ENCODE measurements around the gene LHX4. TPM values are rescaled to one million over a fixed set of nuclear protein-coding genes. Genes with fewer than 3 reads are reported as not detected.

Gene LHX4
- total and polyA plus RNA-seq, 10 of the 15 experiments (the other 5 are each of a cell fraction or from before 2014, with no cell fraction given) = 0.05 to 0.80 (median 0.32) TPM; not detected in 6

DNA sequence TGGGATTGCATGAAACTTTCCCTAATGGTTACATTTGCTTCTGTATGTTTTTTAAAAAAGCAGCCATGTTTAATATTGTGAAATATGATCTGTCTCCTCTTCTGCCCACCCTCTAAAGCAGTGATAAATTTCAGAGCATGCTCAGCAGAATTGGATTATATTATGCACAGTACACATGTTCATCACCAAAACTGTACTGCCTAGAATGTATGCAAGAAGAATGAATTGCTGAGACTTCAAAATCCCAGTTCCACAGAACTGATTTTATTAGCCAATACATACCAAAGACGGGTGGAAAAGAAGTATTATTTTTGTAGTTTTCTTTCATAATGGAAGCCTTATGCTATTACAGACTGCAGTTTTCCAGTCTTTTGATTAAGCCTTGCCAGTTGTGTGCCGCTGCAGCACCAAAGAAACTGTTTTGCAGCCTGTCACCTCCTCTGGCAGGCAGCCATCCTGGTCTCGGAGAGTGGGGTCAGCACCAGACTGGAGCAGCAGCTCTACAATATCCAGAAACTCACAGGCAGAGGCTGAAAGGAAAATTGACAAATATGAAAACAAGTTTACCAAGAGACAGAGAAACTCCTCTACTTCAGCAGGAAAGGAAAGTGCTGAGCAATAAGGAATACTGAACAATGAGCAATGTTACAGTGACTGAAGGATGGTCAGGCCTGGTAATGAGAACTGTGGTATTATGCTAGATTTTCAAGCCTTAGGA, 58.1 kb downstream of the LHX4 start (continued):
- TF ChIP-seq EZH2 (IDR thresholded peaks at IDR 0.05; ENCODE audit: borderline replicate concordance, control insufficient read depth, low read depth, low read length) = no peak
- no peak for TF ChIP-seq GABPA (IDR thresholded peaks at IDR 0.05; ENCODE audit: low read depth)
- TF ChIP-seq, protein P1, sequence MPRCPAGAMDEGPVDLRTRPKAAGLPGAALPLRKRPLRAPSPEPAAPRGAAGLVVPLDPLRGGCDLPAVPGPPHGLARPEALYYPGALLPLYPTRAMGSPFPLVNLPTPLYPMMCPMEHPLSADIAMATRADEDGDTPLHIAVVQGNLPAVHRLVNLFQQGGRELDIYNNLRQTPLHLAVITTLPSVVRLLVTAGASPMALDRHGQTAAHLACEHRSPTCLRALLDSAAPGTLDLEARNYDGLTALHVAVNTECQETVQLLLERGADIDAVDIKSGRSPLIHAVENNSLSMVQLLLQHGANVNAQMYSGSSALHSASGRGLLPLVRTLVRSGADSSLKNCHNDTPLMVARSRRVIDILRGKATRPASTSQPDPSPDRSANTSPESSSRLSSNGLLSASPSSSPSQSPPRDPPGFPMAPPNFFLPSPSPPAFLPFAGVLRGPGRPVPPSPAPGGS (IDR thresholded peaks at IDR 0.05; ENCODE audit: borderline replicate concordance, insufficient read depth, low read depth, low read length, poor library complexity, severe bottlenecking) = no peak

DNA sequence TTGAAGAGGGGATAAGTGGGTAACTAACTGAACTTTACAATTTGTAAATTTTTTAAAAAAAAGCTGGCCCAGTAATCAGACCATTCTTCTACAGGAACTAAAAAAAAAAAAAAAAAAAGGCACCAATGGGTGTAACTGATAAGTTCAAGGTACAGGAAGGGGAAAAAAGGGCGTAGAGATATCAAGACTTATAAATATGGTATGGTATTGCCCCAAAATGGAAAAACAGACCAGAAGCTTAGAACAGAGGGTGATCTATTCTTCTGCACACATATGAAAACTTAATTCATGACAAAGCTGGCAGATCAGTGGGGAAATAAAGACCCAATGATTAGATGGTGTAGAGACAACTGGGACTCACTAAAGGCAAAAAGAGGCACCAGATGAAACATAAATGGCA, 58.9 kb downstream of the LHX4 start:
- Histone ChIP-seq H3K4me2 (ENCODE audit: control insufficient read depth, insufficient read depth) (no peak overlapping the region), H3K79me2 (ENCODE audit: control insufficient read depth, insufficient read depth, low read length) (no peaks in the 10 kb centered on the region), H3K27ac (ENCODE audit: control insufficient read depth, insufficient read depth) (no peak overlapping the region), H3K9me3 (replicated peaks; ENCODE audit: control insufficient read depth, insufficient read depth, low read length) (no peaks in the 10 kb centered on the region; the same call in 2 of the 3 replicates), H3K27me3 (replicated peaks in 1 of 2; ENCODE audit: control insufficient read depth in 2 of 2, insufficient read depth in 2 of 2, low read length in 1 of 2) (no peaks in the 10 kb centered on the region), H3K4me3 (no peak overlapping the region), H3K36me3 (ENCODE audit: control insufficient read depth in 2 of 2, insufficient read depth in 2 of 2, low read length in 1 of 2) (peaks cover 0 to 3% of the 10 kb centered on the region in 2 experiments; a peak in 1 of 4 replicates), H4K20me1 (ENCODE audit: control insufficient read depth, insufficient read depth) (no peaks in the 10 kb centered on the region), H2AFZ (ENCODE audit: control insufficient read depth, low read depth, low read length) (no peak overlapping the region), H3K9ac (ENCODE audit: control insufficient read depth, insufficient read depth, low read length) (no peak overlapping the region), H3K4me1 (ENCODE audit: control insufficient read depth, insufficient read depth, low read length) (no peaks in the 10 kb centered on the region)
- intact Hi-C loops (cut with micrococcal nuclease; ENCODE audit: unreplicated experiment) = no loop called here
- in situ Hi-C loops (cut with MboI) = no loop called here
- TF ChIP-seq TCF3 (IDR thresholded peaks at IDR 0.05; ENCODE audit: borderline replicate concordance, insufficient read depth, low read depth, low read length) (no peak), IRF4 (IDR thresholded peaks at IDR 0.05; ENCODE audit: low read depth, low read length) (no peak)
- TF ChIP-seq, protein P2, sequence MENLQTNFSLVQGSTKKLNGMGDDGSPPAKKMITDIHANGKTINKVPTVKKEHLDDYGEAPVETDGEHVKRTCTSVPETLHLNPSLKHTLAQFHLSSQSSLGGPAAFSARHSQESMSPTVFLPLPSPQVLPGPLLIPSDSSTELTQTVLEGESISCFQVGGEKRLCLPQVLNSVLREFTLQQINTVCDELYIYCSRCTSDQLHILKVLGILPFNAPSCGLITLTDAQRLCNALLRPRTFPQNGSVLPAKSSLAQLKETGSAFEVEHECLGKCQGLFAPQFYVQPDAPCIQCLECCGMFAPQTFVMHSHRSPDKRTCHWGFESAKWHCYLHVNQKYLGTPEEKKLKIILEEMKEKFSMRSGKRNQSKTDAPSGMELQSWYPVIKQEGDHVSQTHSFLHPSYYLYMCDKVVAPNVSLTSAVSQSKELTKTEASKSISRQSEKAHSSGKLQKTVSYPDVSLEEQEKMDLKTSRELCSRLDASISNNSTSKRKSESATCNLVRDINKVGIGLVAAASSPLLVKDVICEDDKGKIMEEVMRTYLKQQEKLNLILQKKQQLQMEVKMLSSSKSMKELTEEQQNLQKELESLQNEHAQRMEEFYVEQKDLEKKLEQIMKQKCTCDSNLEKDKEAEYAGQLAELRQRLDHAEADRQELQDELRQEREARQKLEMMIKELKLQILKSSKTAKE (IDR thresholded peaks at IDR 0.05; ENCODE audit: low read depth, poor library complexity, severe bottlenecking) = no peak
- CTCF ChIA-PET = interaction anchor here (1.0 to 1.1 kb wide), 2 partner anchors 9 to 76 kb away, joined by 3 to 4 read pairs; no protein-coding TSS in a partner anchor
- POLR2A ChIA-PET = no interaction called here
- no TSS peak for BruUV-seq (replicated peaks)
- RAD21 ChIA-PET (ENCODE audit: unreplicated experiment) = no interaction called here
- WGBS (ENCODE audit: insufficient coverage, insufficient replicate concordance, low lambda C conversion rate, missing lambda C conversion rate) = 100% methylated on average over 1 of the region's 1 CpG
- no peak for ATAC-seq
- SMC1A ChIA-PET (ENCODE audit: uncharacterized antibody, unreplicated experiment) = no interaction called here
- no peak for DNase-seq (ENCODE audit: low read depth, low spot score)
- FAIRE-seq = no peak
